ENCODE results near the gene TAAR9.

GRCh38 chr6:132491881-132492280 lies 46.2 kb upstream of the TAAR9 start:
- TF ChIP-seq POLR2AphosphoS5 (IDR thresholded peaks at IDR 0.05) (no peak), CTCF (IDR thresholded peaks at IDR 0.05) (no peak), POLR2A (IDR thresholded peaks at IDR 0.05; ENCODE audit: low read depth) (no peak), EP300 (IDR thresholded peaks at IDR 0.05) (no peak)

Measured in esophagus muscularis mucosa (tissue), 4 donors.